HepG2 (cell line): ENCODE results near the gene HSPA4L. TPM values are rescaled to one million over a fixed set of nuclear protein-coding genes. Genes with fewer than 3 reads are reported as not detected.

Experiments
- BRCA1 ChIP-seq: sonication (generic); formaldehyde crosslinking; IDR thresholded peaks from 2 replicates; pipeline ENCODE4 v1.4.0; 2020; ENCODE audit warnings: missing genetic modification reagents
- CBX1 ChIP-seq: IDR thresholded peaks from one replicate; pipeline ENCODE4 v1.6.1; 2016; ENCODE audit warnings: antibody characterized with exemption, low read depth
- CCDC6 ChIP-seq: sonication (generic); formaldehyde crosslinking; IDR thresholded peaks from 2 replicates; pipeline ENCODE4 v1.8.1; 2022; ENCODE audit warnings: mild to moderate bottlenecking, missing genetic modification reagents, moderate library complexity
- DRAP1 ChIP-seq: IDR thresholded peaks from 2 replicates; pipeline ENCODE4 v1.6.1; 2016; ENCODE audit warnings: missing genetic modification reagents, missing compliant biosample characterization
- HNF4A ChIP-seq: sonication (generic); formaldehyde crosslinking; IDR thresholded peaks from 2 replicates; pipeline ENCODE4 v1.4.0; 2020; ENCODE audit warnings: missing genetic modification reagents
- RNF2 ChIP-seq: fragments of 450-650 bp; conservative IDR thresholded peaks from 2 replicates; pipeline ENCODE4 v1.6.1; 2016; ENCODE audit warnings: low read depth
- ZFP36 ChIP-seq: fragments of 150-350 bp; IDR thresholded peaks from 2 replicates; pipeline ENCODE4 v1.6.1; 2018; ENCODE audit warnings: borderline replicate concordance, low read length, low read depth; ENCODE audit not compliant: partially characterized antibody
- ZNF354B ChIP-seq: sonication (generic); formaldehyde crosslinking; IDR thresholded peaks from 2 replicates; pipeline ENCODE4 v1.8.0; 2022; ENCODE audit warnings: mild to moderate bottlenecking, missing genetic modification reagents
- ZNF414 ChIP-seq: sonication (generic); formaldehyde crosslinking; IDR thresholded peaks from 2 replicates; pipeline ENCODE4 v1.5.0; 2020; ENCODE audit warnings: missing genetic modification reagents
- ZNF501 ChIP-seq: sonication (generic); formaldehyde crosslinking; IDR thresholded peaks from 2 replicates; pipeline ENCODE4 v1.5.1; 2020; ENCODE audit warnings: mild to moderate bottlenecking, moderate library complexity, missing genetic modification reagents
- ZNF550 ChIP-seq: sonication (generic); formaldehyde crosslinking; IDR thresholded peaks from 2 replicates; pipeline ENCODE4 v1.4.0; 2020; ENCODE audit warnings: mild to moderate bottlenecking, missing genetic modification reagents, borderline replicate concordance
- ZNF629 ChIP-seq: sonication (generic); formaldehyde crosslinking; conservative IDR thresholded peaks from 2 replicates; pipeline ENCODE4 v1.5.0; 2020; ENCODE audit warnings: missing genetic modification reagents
- ZNF850 ChIP-seq: sonication (generic); formaldehyde crosslinking; conservative IDR thresholded peaks from 2 replicates; pipeline ENCODE4 v1.9.0; 2021; ENCODE audit warnings: mild to moderate bottlenecking, missing genetic modification reagents
- ZSCAN21 ChIP-seq: sonication (generic); formaldehyde crosslinking; IDR thresholded peaks from 2 replicates; pipeline ENCODE4 v1.8.0; 2022; ENCODE audit warnings: mild to moderate bottlenecking, missing genetic modification reagents, moderate library complexity, borderline replicate concordance
- polyA plus RNA-seq, 8 experiments: library from polyadenylated mRNA; depleted of rRNA in 3 of 8; stranded (reverse) in 7 of 8; unstranded in 1 of 8; fragments of >200 nt; fragmentation: Illumina TruSeq in 4 of 8; extraction: Trizol in 4 of 8; gene quantifications; 2 replicates each; pipeline versions ENCODE4 v1.2.1 to v1.2.3, GENCODE V29; 2011 to 2016; ENCODE audit warnings: low read depth in 4 of 8, missing spikeins in 1 of 8, mixed read lengths in 1 of 8; ENCODE audit not compliant: insufficient read depth in 1 of 8
- total RNA-seq, 5 experiments: library from RNA; depleted of rRNA; stranded (reverse); fragments of >200 nt; fragmentation: Illumina TruSeq; extraction: Trizol; gene quantifications; 2 replicates each; pipeline ENCODE4 v1.2.3, GENCODE V29; 2016; ENCODE audit warnings: low read depth in 1 of 5
- TF ChIP-seq, protein P1 (sequence below): sonication (generic); formaldehyde crosslinking; IDR thresholded peaks from 2 replicates; pipeline ENCODE4 v1.5.0; 2020; ENCODE audit warnings: missing genetic modification reagents
- TF ChIP-seq, protein P2 (sequence below): sonication (generic); formaldehyde crosslinking; IDR thresholded peaks from 2 replicates; pipeline ENCODE4 v1.4.0; 2020; ENCODE audit warnings: missing genetic modification reagents, borderline replicate concordance
- TF ChIP-seq, protein P3 (sequence below): sonication (generic); formaldehyde crosslinking; IDR thresholded peaks from 2 replicates; pipeline ENCODE4 v1.4.0; 2020; ENCODE audit warnings: mild to moderate bottlenecking, missing genetic modification reagents
- TF ChIP-seq, protein P4 (sequence below): sonication (generic); formaldehyde crosslinking; IDR thresholded peaks from 2 replicates; pipeline ENCODE4 v1.5.0; 2020; ENCODE audit warnings: mild to moderate bottlenecking, missing genetic modification reagents, borderline replicate concordance

The HSPA4L gene
- total and polyA plus RNA-seq, 2 of the 13 experiments (the other 11 are each of a cell fraction or from before 2014, with no cell fraction given) = 3.7 to 31.5 TPM

GRCh38 chr4:127782275-127783025 is at the start of gene HSPA4L (continued):
- TF ChIP-seq CCDC6 (peak; percentile 68; the same call in 1 of the 2 replicates), ZFP36 (no peak), ZNF501 (CRISPR knock-in tag) (peak; percentile 84), ZNF414 (CRISPR knock-in tag) (no peak), BRCA1 (CRISPR knock-in tag) (no peak), DRAP1 (peak; percentile 53; the same call in 1 of the 2 replicates), HNF4A (CRISPR knock-in tag) (no peak), ZNF550 (CRISPR knock-in tag) (no peak), CBX1 (no peak), ZNF354B (CRISPR knock-in tag) (no peak), ZNF850 (CRISPR knock-in tag) (0 out of 2 replicates have a peak, but pooled peaks have one; percentile 29), ZSCAN21 (CRISPR knock-in tag) (peak; percentile 18; the same call in 1 of the 2 replicates), RNF2 (peak; percentile 48; the same call in 1 of the 2 replicates), ZNF629 (CRISPR knock-in tag) (no peak; the same call in 1 of the 2 replicates)
- TF ChIP-seq, protein P1, sequence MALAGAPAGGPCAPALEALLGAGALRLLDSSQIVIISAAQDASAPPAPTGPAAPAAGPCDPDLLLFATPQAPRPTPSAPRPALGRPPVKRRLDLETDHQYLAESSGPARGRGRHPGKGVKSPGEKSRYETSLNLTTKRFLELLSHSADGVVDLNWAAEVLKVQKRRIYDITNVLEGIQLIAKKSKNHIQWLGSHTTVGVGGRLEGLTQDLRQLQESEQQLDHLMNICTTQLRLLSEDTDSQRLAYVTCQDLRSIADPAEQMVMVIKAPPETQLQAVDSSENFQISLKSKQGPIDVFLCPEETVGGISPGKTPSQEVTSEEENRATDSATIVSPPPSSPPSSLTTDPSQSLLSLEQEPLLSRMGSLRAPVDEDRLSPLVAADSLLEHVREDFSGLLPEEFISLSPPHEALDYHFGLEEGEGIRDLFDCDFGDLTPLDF (CRISPR knock-in tag) = peak; percentile 25; the same call in 1 of the 2 replicates
- TF ChIP-seq, protein P2, sequence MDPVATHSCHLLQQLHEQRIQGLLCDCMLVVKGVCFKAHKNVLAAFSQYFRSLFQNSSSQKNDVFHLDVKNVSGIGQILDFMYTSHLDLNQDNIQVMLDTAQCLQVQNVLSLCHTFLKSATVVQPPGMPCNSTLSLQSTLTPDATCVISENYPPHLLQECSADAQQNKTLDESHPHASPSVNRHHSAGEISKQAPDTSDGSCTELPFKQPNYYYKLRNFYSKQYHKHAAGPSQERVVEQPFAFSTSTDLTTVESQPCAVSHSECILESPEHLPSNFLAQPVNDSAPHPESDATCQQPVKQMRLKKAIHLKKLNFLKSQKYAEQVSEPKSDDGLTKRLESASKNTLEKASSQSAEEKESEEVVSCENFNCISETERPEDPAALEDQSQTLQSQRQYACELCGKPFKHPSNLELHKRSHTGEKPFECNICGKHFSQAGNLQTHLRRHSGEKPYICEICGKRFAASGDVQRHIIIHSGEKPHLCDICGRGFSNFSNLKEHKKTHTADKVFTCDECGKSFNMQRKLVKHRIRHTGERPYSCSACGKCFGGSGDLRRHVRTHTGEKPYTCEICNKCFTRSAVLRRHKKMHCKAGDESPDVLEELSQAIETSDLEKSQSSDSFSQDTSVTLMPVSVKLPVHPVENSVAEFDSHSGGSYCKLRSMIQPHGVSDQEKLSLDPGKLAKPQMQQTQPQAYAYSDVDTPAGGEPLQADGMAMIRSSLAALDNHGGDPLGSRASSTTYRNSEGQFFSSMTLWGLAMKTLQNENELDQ (CRISPR knock-in tag) = no peak
- TF ChIP-seq, protein P3, sequence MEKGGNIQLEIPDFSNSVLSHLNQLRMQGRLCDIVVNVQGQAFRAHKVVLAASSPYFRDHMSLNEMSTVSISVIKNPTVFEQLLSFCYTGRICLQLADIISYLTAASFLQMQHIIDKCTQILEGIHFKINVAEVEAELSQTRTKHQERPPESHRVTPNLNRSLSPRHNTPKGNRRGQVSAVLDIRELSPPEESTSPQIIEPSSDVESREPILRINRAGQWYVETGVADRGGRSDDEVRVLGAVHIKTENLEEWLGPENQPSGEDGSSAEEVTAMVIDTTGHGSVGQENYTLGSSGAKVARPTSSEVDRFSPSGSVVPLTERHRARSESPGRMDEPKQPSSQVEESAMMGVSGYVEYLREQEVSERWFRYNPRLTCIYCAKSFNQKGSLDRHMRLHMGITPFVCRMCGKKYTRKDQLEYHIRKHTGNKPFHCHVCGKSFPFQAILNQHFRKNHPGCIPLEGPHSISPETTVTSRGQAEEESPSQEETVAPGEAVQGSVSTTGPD = 0 out of 2 replicates have a peak, but pooled peaks have one; percentile 42
- TF ChIP-seq, protein P4, sequence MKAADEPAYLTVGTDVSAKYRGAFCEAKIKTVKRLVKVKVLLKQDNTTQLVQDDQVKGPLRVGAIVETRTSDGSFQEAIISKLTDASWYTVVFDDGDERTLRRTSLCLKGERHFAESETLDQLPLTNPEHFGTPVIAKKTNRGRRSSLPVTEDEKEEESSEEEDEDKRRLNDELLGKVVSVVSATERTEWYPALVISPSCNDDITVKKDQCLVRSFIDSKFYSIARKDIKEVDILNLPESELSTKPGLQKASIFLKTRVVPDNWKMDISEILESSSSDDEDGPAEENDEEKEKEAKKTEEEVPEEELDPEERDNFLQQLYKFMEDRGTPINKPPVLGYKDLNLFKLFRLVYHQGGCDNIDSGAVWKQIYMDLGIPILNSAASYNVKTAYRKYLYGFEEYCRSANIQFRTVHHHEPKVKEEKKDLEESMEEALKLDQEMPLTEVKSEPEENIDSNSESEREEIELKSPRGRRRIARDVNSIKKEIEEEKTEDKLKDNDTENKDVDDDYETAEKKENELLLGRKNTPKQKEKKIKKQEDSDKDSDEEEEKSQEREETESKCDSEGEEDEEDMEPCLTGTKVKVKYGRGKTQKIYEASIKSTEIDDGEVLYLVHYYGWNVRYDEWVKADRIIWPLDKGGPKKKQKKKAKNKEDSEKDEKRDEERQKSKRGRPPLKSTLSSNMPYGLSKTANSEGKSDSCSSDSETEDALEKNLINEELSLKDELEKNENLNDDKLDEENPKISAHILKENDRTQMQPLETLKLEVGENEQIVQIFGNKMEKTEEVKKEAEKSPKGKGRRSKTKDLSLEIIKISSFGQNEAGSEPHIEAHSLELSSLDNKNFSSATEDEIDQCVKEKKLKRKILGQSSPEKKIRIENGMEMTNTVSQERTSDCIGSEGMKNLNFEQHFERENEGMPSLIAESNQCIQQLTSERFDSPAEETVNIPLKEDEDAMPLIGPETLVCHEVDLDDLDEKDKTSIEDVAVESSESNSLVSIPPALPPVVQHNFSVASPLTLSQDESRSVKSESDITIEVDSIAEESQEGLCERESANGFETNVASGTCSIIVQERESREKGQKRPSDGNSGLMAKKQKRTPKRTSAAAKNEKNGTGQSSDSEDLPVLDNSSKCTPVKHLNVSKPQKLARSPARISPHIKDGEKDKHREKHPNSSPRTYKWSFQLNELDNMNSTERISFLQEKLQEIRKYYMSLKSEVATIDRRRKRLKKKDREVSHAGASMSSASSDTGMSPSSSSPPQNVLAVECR (CRISPR knock-in tag) = peak; percentile 55; the same call in 1 of the 2 replicates
